ENCODE data around the gene UNC5C. TPM values are rescaled to one million over a fixed set of nuclear protein-coding genes. Genes with fewer than 3 reads are reported as not detected.

Gene UNC5C
- total and polyA plus RNA-seq, 2 of the 8 experiments (the other 6 are each of a cell fraction or from before 2014, with no cell fraction given): 0.30 to 1.3 TPM

GRCh38 chr4:95387719-95388118 is 161.1 kb downstream of the UNC5C start:
- Histone ChIP-seq H3K4me2 (ENCODE audit: insufficient read depth in 1 of 2, low read depth in 2 of 2, low read length in 2 of 2) (no peak overlapping the region), H4K8ac (ENCODE audit: extremely low read depth, insufficient read depth, low read length) (no peak overlapping the region), H2BK15ac (ENCODE audit: low read length) (no peak overlapping the region), H3K4me1 (replicated peaks in 1 of 4; ENCODE audit: control insufficient read depth in 3 of 4, insufficient read depth in 4 of 4, low read length in 3 of 4) (peaks cover 0 to 4% (median 0%) of the 10 kb centered on the region in 4 experiments; a peak in 1 of 7 replicates), H3K9me3 (ENCODE audit: insufficient read depth in 2 of 2, low read depth in 1 of 2, low read length in 1 of 2) (no peaks in the 10 kb centered on the region), H3K4me3 (ENCODE audit: extremely low read depth in 1 of 4, insufficient read depth in 2 of 4, low read depth in 3 of 4, low read length in 4 of 4) (no peak overlapping the region), H2AK5ac (ENCODE audit: low read depth, low read length) (no peak overlapping the region), H4K91ac (replicated peaks; ENCODE audit: insufficient read length, low read length) (no peak overlapping the region), H3K36me3 (ENCODE audit: control insufficient read depth in 2 of 4, insufficient read depth in 4 of 4, low read length in 3 of 4) (no peaks in the 10 kb centered on the region), H3K27ac (ENCODE audit: low read depth, low read length) (no peak overlapping the region), H3K23ac (ENCODE audit: insufficient read length) (no peak overlapping the region), H4K20me1 (replicated peaks in 1 of 2; ENCODE audit: control insufficient read depth in 1 of 2, insufficient read depth in 2 of 2, low read length in 2 of 2) (no peaks in the 10 kb centered on the region), H3K79me2 (ENCODE audit: control insufficient read depth in 1 of 2, insufficient read depth in 2 of 2, low read length in 2 of 2) (no peaks in the 10 kb centered on the region), H2BK120ac (replicated peaks; ENCODE audit: low read depth, low read length) (no peak overlapping the region), H4K5ac (ENCODE audit: insufficient read length, low read depth, low read length) (no peak overlapping the region), H3K79me1 (ENCODE audit: low read depth, low read length) (no peaks in the 10 kb centered on the region), H2BK5ac (ENCODE audit: low read depth, low read length) (no peak overlapping the region), H3K23me2 (ENCODE audit: low read depth, low read length) (no peaks in the 10 kb centered on the region), H3K27me3 (replicated peaks in 1 of 4; ENCODE audit: control insufficient read depth in 3 of 4, extremely low read depth in 1 of 4, insufficient read depth in 3 of 4, low read length in 3 of 4) (peaks cover 25 to 52% (median 39%) of the 10 kb centered on the region in 4 experiments), H3K18ac (ENCODE audit: extremely low read depth, low read length) (no peak overlapping the region), H3K4ac (replicated peaks; ENCODE audit: insufficient read length, low read depth, low read length) (no peak overlapping the region), H3K56ac (replicated peaks; ENCODE audit: insufficient read length, low read depth, low read length) (no peak overlapping the region), H2AFZ (ENCODE audit: low read length) (no peak overlapping the region), H2BK20ac (ENCODE audit: low read length) (no peak overlapping the region), H3K9ac (replicated peaks in 1 of 4; ENCODE audit: extremely low read depth in 1 of 4, low read depth in 3 of 4, low read length in 3 of 4) (no peak overlapping the region), H2BK12ac (ENCODE audit: low read depth, low read length) (no peak overlapping the region), H3K14ac (ENCODE audit: insufficient read length) (no peak overlapping the region)
- FAIRE-seq (no peak), DNase-seq (ENCODE audit: low read depth in 1 of 2, low spot score in 2 of 2) (no peak)
- WGBS, 2 experiments (ENCODE audit: extremely low coverage in 1 of 2, insufficient coverage in 1 of 2, insufficient read length in 1 of 2, insufficient replicate concordance in 2 of 2, low coverage in 1 of 2, low lambda C conversion rate in 2 of 2, missing lambda C conversion rate in 1 of 2): 90% methylated on average over 1 of the region's 1 CpG; no CpG with 5 or more reads in 1 of the 2 experiments
- POLR2A ChIA-PET (ENCODE audit: partially characterized antibody): no interaction called here
- CTCF ChIA-PET (ENCODE audit: partially characterized antibody): interaction anchor here (1.6 kb wide), 1 partner anchor 24 kb away, joined by 4 read pairs; no protein-coding TSS in a partner anchor
- no peak for TF ChIP-seq SRF (IDR thresholded peaks at IDR 0.05; ENCODE audit: low read depth, low read length)
- no peak for TF ChIP-seq BACH1 (IDR thresholded peaks at IDR 0.05; ENCODE audit: low read length)
- no peak for TF ChIP-seq RFX5 (IDR thresholded peaks at IDR 0.05; ENCODE audit: borderline replicate concordance, low read depth, low read length)
- TF ChIP-seq TCF12 (IDR thresholded peaks at IDR 0.05; ENCODE audit: low read depth, low read length): no peak
- TF ChIP-seq SIX5 (IDR thresholded peaks at IDR 0.05; ENCODE audit: low read depth, low read length): no peak
- TF ChIP-seq JUND (IDR thresholded peaks at IDR 0.05; ENCODE audit: low read length): no peak
- no peak for TF ChIP-seq EZH2 (IDR thresholded peaks at IDR 0.05; ENCODE audit: low read depth, low read length, severe bottlenecking)
